HG03135 (cell line): ENCODE measurements around the gene LRIT3.
"Not testable (repeated sequence)": the region's sequence is repeated elsewhere in the genome, so short reads cannot be mapped to it uniquely, and the experiment has no call there.

Experiments used
- ATAC-seq: cut with Tn5 transposase; IDR thresholded peaks from one replicate; pipeline ENCODE4 v1.9.1; 2021; ENCODE audit warnings: mild to moderate bottlenecking, moderate library complexity; ENCODE audit not compliant: unreplicated experiment

LRIT3 gene

GRCh38 chr4:109846395-109847098 lies 1.4 kb upstream of the LRIT3 start:
- no peak for ATAC-seq

GRCh38 chr4:109848501-109848900 lies 594 bp downstream of the LRIT3 start:
- ATAC-seq: no peak

- no peak for ATAC-seq
These were observed 2.7 kb downstream of the LRIT3 start for GRCh38 chr4:109850601-109851000.

GRCh38 chr4:109859426-109860300 lies 11.8 kb downstream of the LRIT3 start:
- not testable (repeated sequence) for ATAC-seq

GRCh38 chr4:109861271-109861670 lies 13.4 kb downstream of the LRIT3 start:
- ATAC-seq: no peak

GRCh38 chr4:109861916-109862511 lies 14.1 kb downstream of the LRIT3 start:
- ATAC-seq: no peak

GRCh38 chr4:109864134-109864533 lies 16.2 kb downstream of the LRIT3 start:
- ATAC-seq: no peak

GRCh38 chr4:109870061-109870460 lies 22.2 kb downstream of the LRIT3 start:
- ATAC-seq: no peak

GRCh38 chr4:109872065-109872464 lies 24.2 kb downstream of the LRIT3 start:
- no peak for ATAC-seq

GRCh38 chr4:109872950-109873656 lies 25.2 kb downstream of the LRIT3 start:
- ATAC-seq: no peak

- no peak for ATAC-seq
These were observed 26.0 kb downstream of the LRIT3 start for GRCh38 chr4:109873791-109874514.

- no peak for ATAC-seq
These were observed 27.2 kb downstream of the LRIT3 start for GRCh38 chr4:109875106-109875505.

GRCh38 chr4:109875553-109875952 lies 27.6 kb downstream of the LRIT3 start:
- not testable (repeated sequence) for ATAC-seq

GRCh38 chr4:109876634-109877265 lies 28.8 kb downstream of the LRIT3 start:
- no peak for ATAC-seq

- peak; percentile 79 for ATAC-seq
These were observed 29.5 kb downstream of the LRIT3 start for GRCh38 chr4:109877400-109877799.

- ATAC-seq: no peak
These were observed 30.4 kb downstream of the LRIT3 start for GRCh38 chr4:109878355-109878754.

GRCh38 chr4:109879081-109879480 lies 31.2 kb downstream of the LRIT3 start:
- no peak for ATAC-seq

- no peak for ATAC-seq
These were observed 31.9 kb downstream of the LRIT3 start for GRCh38 chr4:109879636-109880314.

GRCh38 chr4:109886303-109886702 lies 38.4 kb downstream of the LRIT3 start:
- ATAC-seq: no peak
